ENCODE data around the gene IGFBP5. TPM values are rescaled to one million over a fixed set of nuclear protein-coding genes. Genes with fewer than 3 reads are reported as not detected.

IGFBP5 gene
- total RNA-seq, 1 experiment from 2014 or later = 3.9 TPM

DNA sequence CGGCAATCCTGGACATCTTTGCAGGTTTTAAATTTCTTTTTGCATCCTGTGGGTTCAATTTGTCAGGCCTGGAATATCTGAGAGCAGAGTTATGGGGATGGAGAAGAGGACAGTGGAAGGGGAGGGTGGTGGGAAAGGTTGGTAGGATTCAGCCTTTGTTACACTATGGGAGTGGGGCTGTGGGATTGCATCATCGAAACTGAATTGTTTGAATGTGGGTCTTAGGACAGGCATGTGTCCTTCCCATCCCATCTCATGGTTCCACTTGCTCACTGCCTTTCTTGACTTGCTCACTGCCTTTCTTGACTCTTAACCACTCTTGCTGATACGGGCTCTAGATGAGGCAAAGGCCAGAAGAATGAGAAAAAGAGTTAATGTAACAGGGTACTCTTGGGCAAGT lies 49.2 kb downstream of the IGFBP5 start:
- intact Hi-C loops (cut with micrococcal nuclease) = no loop called here
- TF ChIP-seq EGR1 (IDR thresholded peaks at IDR 0.05; ENCODE audit: low read depth) (no peak), REST (IDR thresholded peaks at IDR 0.05; ENCODE audit: low read depth) (no peak), YY1 (IDR thresholded peaks at IDR 0.05; ENCODE audit: extremely low read depth, insufficient replicate concordance, low read depth, low read length) (no peak), JUND (IDR thresholded peaks at IDR 0.05) (no peak), POLR2A (IDR thresholded peaks at IDR 0.05; ENCODE audit: borderline replicate concordance, extremely low read depth, insufficient read depth, insufficient read length) (no peak), CBX3 (IDR thresholded peaks at IDR 0.05; ENCODE audit: low read depth) (no peak), EZH2 (IDR thresholded peaks at IDR 0.05) (no peak), MAX (IDR thresholded peaks at IDR 0.05) (no peak), ZBTB33 (IDR thresholded peaks at IDR 0.05; ENCODE audit: extremely low read depth, insufficient replicate concordance, low read length) (no peak), RAD21 (IDR thresholded peaks at IDR 0.05; ENCODE audit: low read depth) (no peak), CEBPB (IDR thresholded peaks at IDR 0.05; ENCODE audit: low read depth) (no peak)
- no peak for ATAC-seq
- ChIA-PET RAD21 (ENCODE audit: low non-redundant PET in 1 of 2, low total read pairs in 2 of 2, uncharacterized antibody in 2 of 2, unreplicated experiment in 2 of 2) (no interaction called here), CTCF (no interaction called here), POLR2A (no interaction called here)
- no peak overlapping the region for H3K4me3 ChIP-seq (replicated peaks in 1 of 2; ENCODE audit: low read depth in 1 of 2, low read length in 2 of 2)
- H3K4me2 ChIP-seq (ENCODE audit: low read length) = no peak overlapping the region
- BruUV-seq (replicated peaks) = no TSS peak
- H3K27me3 ChIP-seq (ENCODE audit: insufficient read depth, low read length) = no peaks in the 10 kb centered on the region
- H2AFZ ChIP-seq (ENCODE audit: low read depth, low read length, poor library complexity, severe bottlenecking) = no peak overlapping the region
- no peak overlapping the region for H3K27ac ChIP-seq (ENCODE audit: low read depth, low read length)
- H3K9me3 ChIP-seq (ENCODE audit: control insufficient read depth in 1 of 2, insufficient read depth in 1 of 2, low read depth in 1 of 2, low read length in 2 of 2) = no peaks in the 10 kb centered on the region
- no peak overlapping the region for H3K9ac ChIP-seq (ENCODE audit: low read length)
- no peak for DNase-seq (ENCODE audit: low read depth, low spot score)
- H3K4me1 ChIP-seq (ENCODE audit: control insufficient read depth in 1 of 2, insufficient read depth in 2 of 2, low read length in 2 of 2) = peaks cover 2 to 15% of the 10 kb centered on the region in 2 experiments; a peak in 1 of 4 replicates
- H3K79me2 ChIP-seq (ENCODE audit: insufficient read depth, low read length) = peaks cover 3% of the 10 kb centered on the region; the same call in 1 of the 2 replicates
- no peaks in the 10 kb centered on the region for H3K9me2 ChIP-seq (ENCODE audit: insufficient read depth)
- no peaks in the 10 kb centered on the region for H4K20me1 ChIP-seq (ENCODE audit: insufficient read depth)
- H3K36me3 ChIP-seq (ENCODE audit: control insufficient read depth in 1 of 2, insufficient read depth in 2 of 2, low read length in 2 of 2) = 0 out of 4 replicates have a peak, but pooled peaks cover 2 to 3% of the 10 kb centered on the region in 2 experiments
